ENCODE data around the gene C16orf96.

The C16orf96 gene

DNA sequence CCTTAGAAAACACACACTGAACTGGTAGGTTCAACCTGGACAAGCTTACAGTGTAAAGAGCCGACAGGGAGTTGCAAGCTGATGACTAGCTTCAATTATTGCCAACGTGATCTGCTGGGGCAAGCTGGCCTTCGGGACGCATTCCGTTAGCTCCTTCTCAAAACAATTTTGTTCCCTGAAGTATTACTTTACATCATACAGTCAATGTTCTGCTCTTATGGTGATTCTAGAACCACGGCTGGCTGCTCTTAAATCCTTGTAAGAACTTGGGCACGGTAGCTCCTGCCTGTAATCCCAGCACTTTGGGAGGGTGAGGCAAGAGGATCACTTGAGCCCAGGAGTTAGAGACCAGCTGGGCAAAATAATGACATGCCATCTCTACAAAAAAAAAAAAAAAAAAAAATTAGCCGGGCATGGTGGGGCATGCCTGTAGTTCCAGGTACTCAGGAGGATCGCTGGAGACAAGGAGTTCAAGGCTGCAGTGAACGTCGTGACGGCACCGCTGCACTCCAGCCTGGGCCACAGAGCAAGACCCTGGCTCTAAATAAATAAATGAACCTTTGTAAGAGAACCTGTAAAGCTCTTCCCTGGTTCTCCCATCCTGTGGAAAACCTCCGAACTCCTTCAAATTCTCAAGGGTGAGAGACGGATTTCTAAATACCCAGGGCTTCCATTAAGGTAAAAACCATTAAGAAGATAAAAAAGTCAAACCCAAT lies 19.6 kb upstream of the C16orf96 start:
- Histone ChIP-seq H3K36me3 (ENCODE audit: control insufficient read depth in 1 of 2, insufficient read depth in 2 of 2, low read length in 2 of 2) (peaks cover 4 to 13% of the 10 kb centered on the region in 2 donors), H3K9ac (ENCODE audit: low read depth in 1 of 2, low read length in 2 of 2) (no peak overlapping the region), H3K9me3 (ENCODE audit: control insufficient read depth in 1 of 2, low read length in 2 of 2) (peaks cover 12 to 15% of the 10 kb centered on the region in 2 donors), H3K27me3 (ENCODE audit: control insufficient read depth in 1 of 2, insufficient read depth in 2 of 2, low read length in 2 of 2) (no peaks in the 10 kb centered on the region), H3K4me3 (ENCODE audit: low read depth in 1 of 2, low read length in 2 of 2) (peak overlapping the region in 1 of 2 donors; percentile 72), H3K4me1 (ENCODE audit: control insufficient read depth in 1 of 2, insufficient read depth in 2 of 2, low read length in 2 of 2) (peaks cover 11 to 14% of the 10 kb centered on the region in 2 donors), H3K27ac (ENCODE audit: low read depth, low read length) (no peak overlapping the region)

GRCh38 chr16:4537376-4538343 lies 18.5 kb upstream of the C16orf96 start:
- Histone ChIP-seq H3K9ac (ENCODE audit: low read depth in 1 of 2, low read length in 2 of 2) (peak overlapping the region; percentile 60 to 75), H3K9me3 (ENCODE audit: control insufficient read depth in 1 of 2, low read length in 2 of 2) (peaks cover 12 to 15% of the 10 kb centered on the region in 2 donors), H3K27me3 (ENCODE audit: control insufficient read depth in 1 of 2, insufficient read depth in 2 of 2, low read length in 2 of 2) (no peaks in the 10 kb centered on the region), H3K27ac (ENCODE audit: low read depth, low read length) (peak overlapping the region; percentile 30), H3K4me1 (ENCODE audit: control insufficient read depth in 1 of 2, insufficient read depth in 2 of 2, low read length in 2 of 2) (peaks cover 11 to 14% of the 10 kb centered on the region in 2 donors), H3K4me3 (ENCODE audit: low read depth in 1 of 2, low read length in 2 of 2) (peak overlapping the region; percentile 72 to 82), H3K36me3 (ENCODE audit: control insufficient read depth in 1 of 2, insufficient read depth in 2 of 2, low read length in 2 of 2) (peaks cover 0 to 3% of the 10 kb centered on the region in 2 donors)

- Histone ChIP-seq H3K27ac (ENCODE audit: low read depth, low read length) (peak within 1 kb of the TSS; percentile 90), H3K4me3 (ENCODE audit: low read depth in 1 of 2, low read length in 2 of 2) (peak within 1 kb of the TSS; percentile 72 to 82), H3K9me3 (ENCODE audit: control insufficient read depth in 1 of 2, low read length in 2 of 2) (peaks cover 12 to 15% of the 10 kb centered on the region in 2 donors), H3K9ac (ENCODE audit: low read depth in 1 of 2, low read length in 2 of 2) (peak within 1 kb of the TSS; percentile 63 to 75), H3K4me1 (ENCODE audit: control insufficient read depth in 1 of 2, insufficient read depth in 2 of 2, low read length in 2 of 2) (peaks cover 11 to 14% of the 10 kb centered on the region in 2 donors), H3K36me3 (ENCODE audit: control insufficient read depth in 1 of 2, insufficient read depth in 2 of 2, low read length in 2 of 2) (peaks cover 0 to 3% of the 10 kb centered on the region in 2 donors), H3K27me3 (ENCODE audit: control insufficient read depth in 1 of 2, insufficient read depth in 2 of 2, low read length in 2 of 2) (no peaks in the 10 kb centered on the region)
Observed at GRCh38 chr16:4538350-4539235, 17.5 kb upstream of the C16orf96 start, which contains the start of gene CDIP1. Gene CDIP1, minus strand, starts transcription at chr16:4538773. Its CDS starts 24,643 bp downstream, at chr16:4514130.

GRCh38 chr16:4539716-4540284 lies 16.3 kb upstream of the C16orf96 start:
- Histone ChIP-seq H3K36me3 (ENCODE audit: control insufficient read depth in 1 of 2, insufficient read depth in 2 of 2, low read length in 2 of 2) (peaks cover 0 to 3% of the 10 kb centered on the region in 2 donors), H3K27ac (ENCODE audit: low read depth, low read length) (no peak overlapping the region), H3K9ac (ENCODE audit: low read depth in 1 of 2, low read length in 2 of 2) (no peak overlapping the region), H3K4me3 (ENCODE audit: low read depth in 1 of 2, low read length in 2 of 2) (no peak overlapping the region), H3K4me1 (ENCODE audit: control insufficient read depth in 1 of 2, insufficient read depth in 2 of 2, low read length in 2 of 2) (peaks cover 11 to 14% of the 10 kb centered on the region in 2 donors), H3K9me3 (ENCODE audit: control insufficient read depth in 1 of 2, low read length in 2 of 2) (peaks cover 12 to 15% of the 10 kb centered on the region in 2 donors), H3K27me3 (ENCODE audit: control insufficient read depth in 1 of 2, insufficient read depth in 2 of 2, low read length in 2 of 2) (no peaks in the 10 kb centered on the region)

- H3K27me3 ChIP-seq (ENCODE audit: control insufficient read depth in 1 of 2, insufficient read depth in 2 of 2, low read length in 2 of 2): no peaks in the 10 kb centered on the region
- no peaks in the 10 kb centered on the region for H3K36me3 ChIP-seq (ENCODE audit: control insufficient read depth in 1 of 2, insufficient read depth in 2 of 2, low read length in 2 of 2)
- H3K9me3 ChIP-seq (ENCODE audit: control insufficient read depth in 1 of 2, low read length in 2 of 2): peaks cover 7 to 8% of the 10 kb centered on the region in 2 donors
- no peak overlapping the region for H3K4me3 ChIP-seq (ENCODE audit: low read depth in 1 of 2, low read length in 2 of 2)
- H3K9ac ChIP-seq (ENCODE audit: low read depth in 1 of 2, low read length in 2 of 2): no peak overlapping the region
- no peak overlapping the region for H3K27ac ChIP-seq (ENCODE audit: low read depth, low read length)
- H3K4me1 ChIP-seq (ENCODE audit: control insufficient read depth in 1 of 2, insufficient read depth in 2 of 2, low read length in 2 of 2): peaks cover 7 to 10% of the 10 kb centered on the region in 2 donors
Observed at GRCh38 chr16:4544473-4544872, 11.7 kb upstream of the C16orf96 start.

GRCh38 chr16:4548124-4548523 lies 8.0 kb upstream of the C16orf96 start:
- Histone ChIP-seq H3K36me3 (ENCODE audit: control insufficient read depth in 1 of 2, insufficient read depth in 2 of 2, low read length in 2 of 2) (no peaks in the 10 kb centered on the region), H3K4me1 (ENCODE audit: control insufficient read depth in 1 of 2, insufficient read depth in 2 of 2, low read length in 2 of 2) (peaks cover 7 to 10% of the 10 kb centered on the region in 2 donors), H3K27ac (ENCODE audit: low read depth, low read length) (no peak overlapping the region), H3K9ac (ENCODE audit: low read depth in 1 of 2, low read length in 2 of 2) (peak overlapping the region in 1 of 2 donors; percentile 25), H3K9me3 (ENCODE audit: control insufficient read depth in 1 of 2, low read length in 2 of 2) (no peaks in the 10 kb centered on the region), H3K4me3 (ENCODE audit: low read depth in 1 of 2, low read length in 2 of 2) (peak overlapping the region in 1 of 2 donors; percentile 16), H3K27me3 (ENCODE audit: control insufficient read depth in 1 of 2, insufficient read depth in 2 of 2, low read length in 2 of 2) (no peaks in the 10 kb centered on the region)

- Histone ChIP-seq H3K27me3 (ENCODE audit: control insufficient read depth in 1 of 2, insufficient read depth in 2 of 2, low read length in 2 of 2) (no peaks in the 10 kb centered on the region), H3K36me3 (ENCODE audit: control insufficient read depth in 1 of 2, insufficient read depth in 2 of 2, low read length in 2 of 2) (no peaks in the 10 kb centered on the region), H3K9me3 (ENCODE audit: control insufficient read depth in 1 of 2, low read length in 2 of 2) (no peaks in the 10 kb centered on the region), H3K4me1 (ENCODE audit: control insufficient read depth in 1 of 2, insufficient read depth in 2 of 2, low read length in 2 of 2) (peaks cover 7 to 10% of the 10 kb centered on the region in 2 donors), H3K9ac (ENCODE audit: low read depth in 1 of 2, low read length in 2 of 2) (no peak overlapping the region), H3K27ac (ENCODE audit: low read depth, low read length) (no peak overlapping the region), H3K4me3 (ENCODE audit: low read depth in 1 of 2, low read length in 2 of 2) (no peak overlapping the region)
Observed at GRCh38 chr16:4550591-4550990, 5.5 kb upstream of the C16orf96 start.

DNA sequence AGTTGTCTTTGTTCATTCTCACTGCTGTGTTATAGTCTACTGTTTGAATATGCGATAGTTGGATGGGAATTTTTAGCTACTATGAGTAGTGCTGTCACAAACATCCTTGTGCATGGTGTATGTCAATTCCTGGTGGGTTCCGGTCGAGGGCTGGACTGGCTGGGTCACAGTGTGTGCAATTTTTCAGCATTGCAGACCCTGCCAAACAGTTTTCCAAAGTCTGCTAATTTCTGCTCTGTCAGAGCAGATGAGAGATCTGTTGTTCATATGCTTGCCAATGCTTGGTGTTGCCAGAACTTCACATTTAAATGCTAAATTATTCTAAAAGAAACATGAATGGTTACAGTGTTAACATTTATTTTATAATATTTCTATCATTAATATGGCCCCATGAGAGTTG lies 3.6 kb upstream of the C16orf96 start:
- H3K9me3 ChIP-seq (ENCODE audit: control insufficient read depth in 1 of 2, low read length in 2 of 2): no peaks in the 10 kb centered on the region
- no peak overlapping the region for H3K27ac ChIP-seq (ENCODE audit: low read depth, low read length)
- H3K27me3 ChIP-seq (ENCODE audit: control insufficient read depth in 1 of 2, insufficient read depth in 2 of 2, low read length in 2 of 2): no peaks in the 10 kb centered on the region
- H3K4me3 ChIP-seq (ENCODE audit: low read depth in 1 of 2, low read length in 2 of 2): no peak overlapping the region
- no peak overlapping the region for H3K9ac ChIP-seq (ENCODE audit: low read depth in 1 of 2, low read length in 2 of 2)
- H3K4me1 ChIP-seq (ENCODE audit: control insufficient read depth in 1 of 2, insufficient read depth in 2 of 2, low read length in 2 of 2): peaks cover 7 to 10% of the 10 kb centered on the region in 2 donors
- no peaks in the 10 kb centered on the region for H3K36me3 ChIP-seq (ENCODE audit: control insufficient read depth in 1 of 2, insufficient read depth in 2 of 2, low read length in 2 of 2)

GRCh38 chr16:4556580-4556979 lies 440 bp downstream of the C16orf96 start:
- no peak overlapping the region for H3K27ac ChIP-seq (ENCODE audit: low read depth, low read length)

More at GRCh38 chr16:4556580-4556979, 440 bp downstream of the C16orf96 start:
- no peaks in the 10 kb centered on the region for H3K9me3 ChIP-seq (ENCODE audit: control insufficient read depth in 1 of 2, low read length in 2 of 2)
- H3K4me3 ChIP-seq (ENCODE audit: low read depth in 1 of 2, low read length in 2 of 2): no peak overlapping the region
- no peaks in the 10 kb centered on the region for H3K4me1 ChIP-seq (ENCODE audit: control insufficient read depth in 1 of 2, insufficient read depth in 2 of 2, low read length in 2 of 2)
- H3K36me3 ChIP-seq (ENCODE audit: control insufficient read depth in 1 of 2, insufficient read depth in 2 of 2, low read length in 2 of 2): no peaks in the 10 kb centered on the region
- no peaks in the 10 kb centered on the region for H3K27me3 ChIP-seq (ENCODE audit: control insufficient read depth in 1 of 2, insufficient read depth in 2 of 2, low read length in 2 of 2)
- H3K9ac ChIP-seq (ENCODE audit: low read depth in 1 of 2, low read length in 2 of 2): no peak overlapping the region
